ENCODE measurements around the gene EIF4ENIF1.
"Not testable (repeated sequence)": the region's sequence is repeated elsewhere in the genome, so short reads cannot be mapped to it uniquely, and the experiment has no call there.

Gene EIF4ENIF1

GRCh38 chr22:31443516-31443915 is 46.1 kb downstream of the EIF4ENIF1 start:
- no peak for DNase-seq (ENCODE audit: low read depth)

GRCh38 chr22:31442768-31443489 is 46.7 kb downstream of the EIF4ENIF1 start:
- no peak for DNase-seq (ENCODE audit: low read depth)

GRCh38 chr22:31441652-31442051 is 48.0 kb downstream of the EIF4ENIF1 start:
- DNase-seq (ENCODE audit: low read depth), result no peak

GRCh38 chr22:31440681-31441080 is 49.0 kb downstream of the EIF4ENIF1 start:
- DNase-seq (ENCODE audit: low read depth), result no peak

GRCh38 chr22:31439808-31440207 is 49.8 kb downstream of the EIF4ENIF1 start:
- DNase-seq (ENCODE audit: low read depth), result no peak

GRCh38 chr22:31436132-31436531 is 53.5 kb downstream of the EIF4ENIF1 start:
- no peak for DNase-seq (ENCODE audit: low read depth)

GRCh38 chr22:31431950-31432349 is 57.7 kb downstream of the EIF4ENIF1 start:
- DNase-seq (ENCODE audit: low read depth), result no peak

- DNase-seq (ENCODE audit: low read depth), result no peak
Observed at GRCh38 chr22:31425331-31426050, 64.2 kb downstream of the EIF4ENIF1 start.

- not testable (repeated sequence) for DNase-seq (ENCODE audit: low read depth)
Observed at GRCh38 chr22:31402350-31402749, 87.3 kb downstream of the EIF4ENIF1 start.

GRCh38 chr22:31400023-31400397 is 89.6 kb downstream of the EIF4ENIF1 start:
- DNase-seq (ENCODE audit: low read depth), result no peak

- peak; percentile 94 for DNase-seq (ENCODE audit: low read depth)
Observed at GRCh38 chr22:31399211-31400022, 90.2 kb downstream of the EIF4ENIF1 start, which contains the start of gene DRG1. Gene DRG1 (plus strand): TSS chr22:31399604. CDS start chr22:31399684, 80 bp downstream.

- DNase-seq (ENCODE audit: low read depth), result no peak
Observed at GRCh38 chr22:31398231-31398630, 91.4 kb downstream of the EIF4ENIF1 start.

GRCh38 chr22:31394326-31394725 is 95.3 kb downstream of the EIF4ENIF1 start:
- DNase-seq (ENCODE audit: low read depth), result no peak

- DNase-seq (ENCODE audit: low read depth), result no peak
Observed at GRCh38 chr22:31393893-31394292, 95.7 kb downstream of the EIF4ENIF1 start.
